DMS79 treated with DMSO at 0.1 percent for 48 hours (cell line): ENCODE results near the gene PDE6B.
"Not testable (repeated sequence)": the region's sequence is repeated elsewhere in the genome, so short reads cannot be mapped to it uniquely, and the experiment has no call there.

Experiments
- DNase-seq: peaks from one replicate; lab custom pipeline; 2025; lab: John Stamatoyannopoulos, UW

The PDE6B gene

DNA sequence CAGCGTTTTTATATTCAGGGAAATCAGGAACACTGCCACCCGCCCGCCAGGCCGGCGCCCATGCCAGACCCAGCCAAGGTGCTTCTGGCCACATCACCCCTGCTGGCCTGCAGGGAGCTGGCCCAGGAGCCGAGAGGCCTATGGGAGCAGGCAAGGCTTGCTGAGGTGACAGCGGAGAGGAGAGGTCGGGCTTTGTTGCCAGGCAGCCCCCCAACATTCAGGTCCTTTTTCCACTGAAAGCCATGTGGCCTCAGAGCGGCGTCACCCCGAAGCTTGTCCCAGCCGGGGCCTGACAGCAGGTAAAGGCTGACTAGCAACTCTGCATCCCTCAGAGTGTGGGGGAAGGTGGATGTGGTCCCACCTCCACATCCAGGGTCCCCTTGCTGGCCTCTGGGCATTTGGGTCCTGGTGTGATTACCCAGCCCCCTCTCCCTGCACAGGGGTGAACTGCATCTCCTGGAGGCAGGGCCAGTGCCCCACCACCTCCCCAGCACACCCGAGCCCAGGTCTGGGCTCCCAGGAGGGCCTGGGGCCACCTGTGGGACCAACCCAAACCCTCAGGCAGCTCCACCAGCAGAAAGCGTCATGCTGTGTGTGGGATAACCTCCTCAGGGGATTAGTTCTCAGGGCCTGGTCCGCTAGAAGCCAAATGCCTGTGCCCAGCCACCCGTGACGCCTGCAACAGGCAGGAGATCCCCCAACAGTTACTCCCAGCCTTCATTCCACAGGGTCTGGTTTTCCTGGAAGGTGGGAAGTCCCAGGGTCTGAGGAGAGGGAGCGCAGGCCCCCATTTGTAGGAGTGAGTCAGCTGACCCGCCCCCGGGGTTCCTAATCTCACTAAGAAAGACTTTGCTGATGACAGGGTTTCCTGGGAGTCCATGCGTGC is at the start of gene PDE6B:
TSS of gene PDE6B (plus strand) at position 869 of the 886 bp plus-strand sequence. CDS start 54 bp downstream, outside the sequence.
- DNase-seq: no peak

DNA sequence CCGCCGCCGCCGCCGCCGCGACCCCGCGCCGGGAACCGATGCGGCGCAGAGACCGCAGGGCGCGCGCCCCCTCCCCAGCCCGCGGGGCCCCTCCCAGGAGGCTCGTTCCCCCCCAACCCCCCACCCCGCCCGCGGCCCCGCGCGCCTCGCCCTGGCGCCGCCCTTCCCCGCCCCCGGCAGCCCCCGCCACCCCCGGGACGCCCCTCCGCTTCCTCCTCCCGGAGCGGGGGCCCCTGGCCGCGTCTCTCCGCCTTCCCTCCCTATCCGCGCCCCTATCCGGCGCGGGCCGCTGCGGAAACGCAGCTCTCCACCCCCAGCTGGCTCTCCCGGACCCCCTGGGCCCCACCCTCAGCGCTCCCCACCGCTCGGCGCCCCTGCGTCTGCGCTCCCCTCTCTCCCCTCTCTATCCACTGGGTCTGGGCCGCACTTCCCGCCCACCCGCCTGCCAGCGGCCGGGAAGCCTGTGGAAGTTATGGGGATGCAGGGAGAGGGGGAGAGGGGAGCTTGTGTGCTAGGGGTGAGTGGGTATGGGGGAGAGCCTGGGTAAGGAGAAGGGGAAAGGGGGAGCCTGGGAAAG is 49.0 kb upstream of the PDE6B start, which contains the start of gene TMEM271:
TSS of gene TMEM271 (minus strand) at position 51 of the 577 bp plus-strand sequence. CDS start 233 bp downstream, outside the sequence.
- DNase-seq: no peak

DNA sequence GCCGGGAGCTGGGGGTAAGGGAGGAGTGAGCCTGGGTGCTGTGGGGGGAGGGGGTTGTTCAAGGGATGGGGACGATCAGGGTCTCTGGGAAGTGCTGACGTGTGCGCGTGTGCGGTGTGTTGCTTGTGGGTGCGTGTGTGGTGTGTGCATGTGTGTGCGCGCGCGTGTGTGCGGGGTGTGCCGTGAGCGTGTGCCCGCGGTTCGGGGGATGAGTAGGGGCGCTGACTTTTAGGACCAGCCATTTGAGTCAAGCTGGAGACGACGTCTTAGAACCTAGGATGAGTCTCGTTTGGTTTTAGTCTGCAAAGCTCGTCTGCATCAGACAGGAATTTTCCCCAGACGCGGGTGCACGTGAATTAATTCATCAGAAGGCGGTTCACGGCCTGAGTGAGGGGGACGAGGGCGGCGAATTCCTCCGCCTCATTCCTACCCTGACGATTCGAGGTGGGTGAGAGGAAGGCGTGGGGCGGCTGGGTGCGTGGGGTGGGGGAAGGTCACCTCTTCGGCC is 48.3 kb upstream of the PDE6B start:
- DNase-seq: no peak

- no peak for DNase-seq
Observed at GRCh38 chr4:577499-578450, 47.6 kb upstream of the PDE6B start.

DNA sequence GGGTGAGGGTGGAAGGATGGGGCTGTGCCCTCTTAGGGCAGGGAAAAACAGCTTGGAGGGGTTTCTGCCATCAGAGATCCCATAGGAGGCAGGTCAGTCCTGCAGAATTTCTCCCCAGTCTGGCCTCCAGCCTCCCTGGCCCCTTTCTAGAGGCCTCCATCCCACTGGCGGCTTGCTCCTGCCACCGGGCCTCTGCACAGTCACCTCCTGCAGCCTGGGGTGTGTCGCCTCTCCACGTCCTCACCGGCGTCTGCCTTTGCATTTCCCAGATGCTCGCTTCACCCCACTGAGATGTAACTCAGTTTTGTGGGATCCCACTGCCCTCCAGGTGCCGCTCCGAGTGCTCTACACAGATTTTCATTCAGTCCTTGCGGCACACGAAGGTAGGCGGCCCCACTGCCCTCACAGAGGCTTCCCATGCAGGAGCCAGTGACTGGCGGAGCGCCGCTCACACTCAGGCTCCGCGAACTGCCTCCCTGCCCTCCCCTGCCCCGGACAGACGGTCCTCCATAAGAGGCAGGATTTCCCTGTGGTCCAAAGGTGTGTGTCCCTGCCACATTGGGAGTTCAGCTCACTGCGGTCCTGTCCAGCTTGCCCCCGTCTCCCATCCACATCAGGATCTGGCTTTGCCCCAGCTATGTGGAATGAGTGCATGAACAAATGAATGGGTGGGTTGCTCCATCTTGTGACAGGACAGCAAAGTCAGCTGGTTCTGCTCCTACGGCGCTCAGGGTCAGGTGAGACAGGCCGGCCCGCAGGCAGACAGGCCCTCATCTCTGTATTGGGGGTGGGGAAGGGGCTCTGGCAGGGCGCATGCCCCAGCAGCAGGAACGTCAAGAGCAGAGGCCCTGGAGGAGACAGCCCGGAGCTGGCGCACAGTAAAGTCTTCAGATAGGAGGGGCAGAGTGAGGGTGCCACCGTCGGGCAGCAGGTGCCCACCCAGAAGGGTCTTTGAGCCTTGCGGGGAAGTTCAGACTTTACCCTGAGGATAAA is 46.6 kb upstream of the PDE6B start:
- no peak for DNase-seq

DNA sequence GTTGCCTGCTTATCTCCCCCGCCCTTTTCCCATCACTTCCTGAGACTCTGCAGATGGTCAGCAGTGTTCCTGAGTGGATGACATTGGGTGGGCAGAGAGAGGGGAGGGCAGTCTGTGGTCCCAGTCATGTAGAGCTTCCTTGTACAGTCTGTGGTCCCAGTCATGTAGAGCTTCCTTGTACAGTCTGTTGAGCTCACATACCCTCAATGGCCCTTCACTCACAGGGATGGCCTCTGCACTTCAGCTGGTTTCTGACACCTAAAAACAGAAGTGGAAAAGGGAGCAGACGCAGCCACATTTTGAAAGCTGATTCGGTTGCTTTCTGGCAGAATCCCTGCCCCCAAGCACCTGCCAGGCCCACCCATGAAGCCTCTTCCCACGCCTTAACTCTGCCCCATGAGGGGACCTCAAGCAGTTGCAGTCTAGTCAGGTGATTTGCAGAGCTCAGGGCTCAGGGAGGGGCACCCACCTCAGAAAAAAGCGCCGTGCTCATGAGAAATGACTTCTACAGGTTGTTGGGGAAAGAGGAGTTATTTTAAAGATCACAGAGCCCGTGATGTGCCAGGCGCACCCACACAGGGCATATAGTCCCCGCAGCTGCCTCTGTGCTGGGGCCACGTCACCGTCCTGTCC is 45.7 kb upstream of the PDE6B start:
- DNase-seq: peak; percentile 17

DNA sequence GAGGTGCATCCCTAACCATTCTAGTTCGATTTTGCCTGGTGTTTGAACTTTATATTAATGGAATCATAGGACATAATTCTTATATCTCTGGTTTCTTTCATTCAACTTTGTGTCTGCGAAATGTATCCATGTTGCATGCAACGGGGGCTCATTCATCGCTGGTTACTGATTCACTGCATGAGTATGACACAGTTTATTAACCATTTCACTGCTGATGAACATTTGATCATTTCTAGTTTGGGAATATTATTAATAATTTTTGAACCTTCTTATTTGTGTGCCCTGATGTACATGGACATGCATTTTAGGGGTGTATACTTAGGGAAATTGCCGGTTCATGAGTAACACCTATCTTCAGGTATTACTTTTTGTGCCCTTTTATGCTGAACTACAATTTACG is 44.2 kb upstream of the PDE6B start:
- DNase-seq: no peak

DNA sequence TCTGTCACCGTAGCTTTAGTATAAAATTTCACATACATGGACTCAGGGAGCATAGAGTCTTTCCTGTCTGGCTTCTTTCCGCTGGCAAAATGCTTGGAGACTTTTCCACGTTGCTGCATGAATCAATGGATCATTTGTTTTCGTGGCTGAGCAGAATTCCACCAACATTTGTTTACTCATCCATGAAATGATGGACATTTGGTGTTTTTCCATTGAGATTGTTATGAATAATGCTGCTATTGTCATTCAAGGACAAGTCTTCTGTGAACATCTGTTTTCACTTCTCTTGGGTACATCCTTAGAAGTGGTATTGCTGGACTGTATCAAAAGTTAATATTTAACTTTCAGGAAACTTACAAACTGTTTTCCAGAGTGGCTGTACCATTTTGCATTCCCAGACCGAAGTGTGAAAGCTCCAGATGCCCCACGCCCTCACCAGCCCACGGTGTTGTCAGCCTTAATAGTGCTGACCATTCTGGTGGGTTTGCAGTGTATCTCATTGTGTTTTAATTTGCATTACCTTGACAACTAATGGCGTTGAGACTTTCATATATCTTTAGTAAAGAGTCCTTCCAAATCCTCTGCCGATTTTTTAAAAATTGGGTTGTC is 43.5 kb upstream of the PDE6B start:
- DNase-seq: no peak

GRCh38 chr4:583820-584219 is 41.6 kb upstream of the PDE6B start:
- no peak for DNase-seq

GRCh38 chr4:587671-588350 is 37.6 kb upstream of the PDE6B start:
- DNase-seq: no peak

GRCh38 chr4:588351-588849 is 37.0 kb upstream of the PDE6B start:
- no peak for DNase-seq

DNA sequence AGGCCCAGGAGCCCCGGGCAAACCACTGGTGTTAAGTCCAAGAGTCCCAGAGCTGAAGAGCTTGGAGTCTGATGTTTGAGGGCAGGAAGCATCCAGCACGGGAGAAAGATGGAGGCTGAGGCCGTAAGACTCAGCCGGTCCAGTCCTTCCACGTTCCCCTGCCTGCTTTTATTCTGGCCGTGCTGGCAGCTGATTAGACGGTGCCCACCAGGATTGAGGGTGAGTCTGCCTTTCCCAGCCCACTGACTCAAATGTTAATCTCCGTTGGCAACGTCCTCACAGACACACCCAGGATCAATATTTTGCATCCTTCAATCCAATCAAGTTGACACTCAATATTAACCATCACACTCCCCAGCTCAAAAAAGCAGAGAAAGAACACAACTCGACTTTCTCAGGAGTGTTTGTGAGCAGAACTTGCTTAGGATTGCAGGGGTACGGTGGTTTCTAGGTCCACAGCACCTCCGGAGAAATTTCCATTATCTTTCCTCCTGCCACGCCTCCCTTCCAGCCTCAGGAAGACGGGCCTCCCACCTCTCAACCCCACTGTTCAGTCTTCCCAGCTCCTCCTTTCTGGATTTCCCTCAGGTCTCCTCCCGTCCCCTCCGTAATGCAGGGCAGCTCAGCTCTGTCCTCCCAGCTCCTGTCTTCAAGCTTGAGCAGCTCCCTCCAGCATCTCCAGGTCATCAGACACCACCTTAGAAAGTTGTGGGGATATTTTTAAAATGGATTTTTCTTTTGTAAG is 36.0 kb upstream of the PDE6B start:
- DNase-seq: no peak

DNA sequence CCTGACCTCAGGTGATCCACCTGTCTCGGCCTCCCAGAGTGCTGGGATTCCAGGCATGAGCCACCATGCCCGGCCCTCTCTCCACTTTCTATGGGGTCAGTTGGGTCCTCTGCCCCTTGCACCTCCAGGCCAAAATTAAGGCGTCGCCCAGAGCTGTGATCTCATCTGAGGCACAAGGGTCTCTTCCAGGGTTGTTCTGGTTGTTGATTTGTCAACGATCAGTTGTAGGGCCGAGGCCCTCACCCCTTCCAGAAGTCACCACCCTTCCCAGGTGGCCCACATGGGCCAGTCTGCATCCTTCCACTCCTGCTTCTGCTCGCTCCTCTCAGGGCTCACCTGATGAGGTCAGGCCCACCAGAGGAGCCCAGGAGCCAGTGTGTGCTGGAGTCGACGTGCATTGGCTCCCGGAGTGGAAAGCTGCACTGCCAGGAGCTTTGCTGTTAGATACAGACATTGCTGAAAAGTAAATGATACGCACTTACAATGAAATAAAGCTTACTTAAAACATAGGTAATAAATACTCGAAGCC is 35.0 kb upstream of the PDE6B start:
- no peak for DNase-seq

- not testable (repeated sequence) for DNase-seq
Observed at GRCh38 chr4:592178-592577, 33.2 kb upstream of the PDE6B start.

DNA sequence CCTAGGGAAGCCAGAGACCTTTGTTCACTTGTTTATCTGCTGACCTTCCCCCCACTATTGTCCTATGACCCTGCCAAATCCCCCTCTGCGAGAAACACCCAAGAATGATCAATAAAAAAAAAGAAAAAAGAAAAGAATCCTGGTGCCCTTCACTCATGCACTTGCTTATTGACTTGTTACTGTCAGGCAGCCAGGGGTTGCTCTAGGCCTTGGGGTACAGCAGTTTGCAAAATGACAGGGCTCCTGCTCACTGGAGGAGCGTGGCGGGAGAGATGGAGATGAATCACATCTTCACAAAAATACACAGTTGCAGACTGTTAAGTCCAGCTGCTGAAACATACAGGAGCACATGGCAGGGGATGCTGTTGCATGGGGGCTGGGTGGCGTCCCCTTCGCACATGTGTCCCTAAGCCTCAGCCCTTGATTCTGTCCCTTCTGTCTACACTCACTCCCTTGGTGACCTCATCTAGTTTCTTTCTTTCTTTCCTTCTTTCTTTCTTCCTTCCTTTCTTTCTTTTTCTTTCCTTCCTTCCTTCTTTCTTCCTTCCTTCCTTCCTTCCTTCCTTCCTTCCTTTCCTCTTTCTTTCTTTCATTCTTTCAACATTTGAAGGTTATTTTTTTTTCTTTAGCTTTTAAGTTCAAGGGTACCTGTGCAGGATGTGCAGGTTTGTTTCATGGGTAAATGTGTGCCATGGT is 32.4 kb upstream of the PDE6B start:
- no peak for DNase-seq

DNA sequence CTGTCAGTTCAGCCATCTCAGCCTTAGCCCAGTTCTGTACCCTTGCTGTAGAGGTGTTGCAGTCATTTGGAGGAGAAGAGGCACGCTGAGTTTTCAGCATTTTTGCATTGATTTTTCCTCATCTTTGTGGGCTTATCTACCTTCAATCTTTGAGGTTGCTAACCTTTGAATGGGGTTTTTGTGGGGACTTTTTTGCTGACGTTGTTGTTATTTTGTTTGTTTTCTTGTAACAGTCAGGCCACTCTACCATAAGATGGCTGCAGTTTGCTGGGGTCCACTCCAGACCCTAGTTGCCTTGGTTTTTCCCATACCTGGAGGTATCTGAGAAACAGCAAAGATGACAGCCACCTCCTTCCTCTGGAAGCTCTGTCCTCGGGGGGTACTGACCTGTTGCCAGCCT is 26.4 kb upstream of the PDE6B start:
- DNase-seq: no peak

DNA sequence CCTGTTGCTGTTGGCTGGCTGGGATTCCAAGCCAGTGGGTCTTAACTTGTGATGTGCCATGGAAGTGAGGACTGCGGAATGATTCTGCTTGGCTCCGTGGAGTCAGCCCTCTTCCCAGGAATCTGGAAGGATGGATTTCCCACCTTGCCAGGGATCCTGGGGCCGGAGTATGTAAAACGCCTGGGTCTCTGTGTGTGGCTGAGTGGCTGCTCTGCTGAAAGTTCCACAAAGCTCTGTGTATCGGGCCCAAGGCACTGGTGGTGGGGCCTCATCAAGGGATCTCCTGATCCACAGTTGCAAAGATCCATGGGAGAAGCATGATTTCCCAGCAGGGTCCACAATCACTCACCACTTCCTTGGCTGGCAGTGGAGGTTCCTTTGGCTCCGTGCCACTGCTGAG is 25.2 kb upstream of the PDE6B start:
- DNase-seq: no peak
